Cardiac fibroblast (primary cell): Measurements from ENCODE around the gene NAV3.

Experiments
- DNase-seq, 2 donors: peaks; one replicate each; pipeline versions ENCODE4 v3.0.0 to v3.0.0-alpha.2; 2010; ENCODE audit warnings: low read depth in 2 of 2
- H3K4me3 ChIP-seq, 2 donors: replicated peaks in 1 of 2; 1 replicate in 1 of 2; 2 replicates in 1 of 2; pipeline ENCODE4 v1.5.1; 2011; ENCODE audit warnings: low read depth in 2 of 2, low read length in 2 of 2, mild to moderate bottlenecking in 2 of 2, moderate library complexity in 1 of 2
- CTCF ChIP-seq: IDR thresholded peaks from one replicate; pipeline ENCODE4 v1.5.1; 2011; ENCODE audit warnings: low read depth, mild to moderate bottlenecking, low read length, inconsistent platforms

Gene NAV3, protein sequence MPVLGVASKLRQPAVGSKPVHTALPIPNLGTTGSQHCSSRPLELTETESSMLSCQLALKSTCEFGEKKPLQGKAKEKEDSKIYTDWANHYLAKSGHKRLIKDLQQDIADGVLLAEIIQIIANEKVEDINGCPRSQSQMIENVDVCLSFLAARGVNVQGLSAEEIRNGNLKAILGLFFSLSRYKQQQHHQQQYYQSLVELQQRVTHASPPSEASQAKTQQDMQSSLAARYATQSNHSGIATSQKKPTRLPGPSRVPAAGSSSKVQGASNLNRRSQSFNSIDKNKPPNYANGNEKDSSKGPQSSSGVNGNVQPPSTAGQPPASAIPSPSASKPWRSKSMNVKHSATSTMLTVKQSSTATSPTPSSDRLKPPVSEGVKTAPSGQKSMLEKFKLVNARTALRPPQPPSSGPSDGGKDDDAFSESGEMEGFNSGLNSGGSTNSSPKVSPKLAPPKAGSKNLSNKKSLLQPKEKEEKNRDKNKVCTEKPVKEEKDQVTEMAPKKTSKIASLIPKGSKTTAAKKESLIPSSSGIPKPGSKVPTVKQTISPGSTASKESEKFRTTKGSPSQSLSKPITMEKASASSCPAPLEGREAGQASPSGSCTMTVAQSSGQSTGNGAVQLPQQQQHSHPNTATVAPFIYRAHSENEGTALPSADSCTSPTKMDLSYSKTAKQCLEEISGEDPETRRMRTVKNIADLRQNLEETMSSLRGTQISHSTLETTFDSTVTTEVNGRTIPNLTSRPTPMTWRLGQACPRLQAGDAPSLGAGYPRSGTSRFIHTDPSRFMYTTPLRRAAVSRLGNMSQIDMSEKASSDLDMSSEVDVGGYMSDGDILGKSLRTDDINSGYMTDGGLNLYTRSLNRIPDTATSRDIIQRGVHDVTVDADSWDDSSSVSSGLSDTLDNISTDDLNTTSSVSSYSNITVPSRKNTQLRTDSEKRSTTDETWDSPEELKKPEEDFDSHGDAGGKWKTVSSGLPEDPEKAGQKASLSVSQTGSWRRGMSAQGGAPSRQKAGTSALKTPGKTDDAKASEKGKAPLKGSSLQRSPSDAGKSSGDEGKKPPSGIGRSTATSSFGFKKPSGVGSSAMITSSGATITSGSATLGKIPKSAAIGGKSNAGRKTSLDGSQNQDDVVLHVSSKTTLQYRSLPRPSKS (N-terminal part only)

DNA sequence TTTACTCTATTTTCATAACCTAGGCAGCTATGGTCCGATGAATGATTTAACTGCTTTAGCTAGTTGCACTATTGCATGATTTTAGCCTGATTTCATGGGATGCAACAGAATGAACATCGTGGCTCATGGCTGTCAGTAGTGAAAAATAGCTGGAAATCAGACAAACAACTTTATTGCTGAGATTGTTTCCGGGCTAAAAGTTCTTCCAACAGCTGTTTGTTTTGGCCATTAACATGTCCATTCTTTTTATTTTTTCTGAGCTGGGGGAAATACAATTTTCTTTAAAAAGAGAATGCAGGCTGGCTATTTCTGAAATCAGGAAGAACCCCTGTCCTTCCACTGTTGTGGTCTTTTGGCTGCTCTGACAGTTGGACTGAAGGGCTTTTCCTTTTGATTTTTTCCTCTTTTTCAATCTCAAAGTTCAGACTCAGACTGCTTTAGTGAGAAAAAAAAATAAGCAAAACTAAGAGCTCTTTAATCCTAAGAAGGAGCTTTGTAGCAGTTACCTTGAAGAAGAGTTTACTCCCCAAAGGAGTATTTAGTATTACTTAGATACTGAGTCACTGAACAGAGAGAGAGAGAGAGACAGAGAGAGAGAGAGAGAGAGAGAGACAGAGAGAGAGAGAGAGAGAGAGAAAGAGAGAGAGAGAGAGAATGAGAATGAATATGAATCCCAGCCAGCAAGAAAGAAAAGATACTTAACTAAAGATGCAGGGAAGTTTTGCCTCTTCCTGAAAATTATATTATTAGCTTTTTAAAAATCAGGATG is at the start of gene NAV3:
Gene NAV3 (plus strand): TSS at position 312 of the 769 bp plus-strand sequence. CDS start 568 bp downstream, outside the sequence.
- DNase-seq, result peak; percentile 58 to 74
- no peak within 1 kb of the TSS for H3K4me3 ChIP-seq

DNA sequence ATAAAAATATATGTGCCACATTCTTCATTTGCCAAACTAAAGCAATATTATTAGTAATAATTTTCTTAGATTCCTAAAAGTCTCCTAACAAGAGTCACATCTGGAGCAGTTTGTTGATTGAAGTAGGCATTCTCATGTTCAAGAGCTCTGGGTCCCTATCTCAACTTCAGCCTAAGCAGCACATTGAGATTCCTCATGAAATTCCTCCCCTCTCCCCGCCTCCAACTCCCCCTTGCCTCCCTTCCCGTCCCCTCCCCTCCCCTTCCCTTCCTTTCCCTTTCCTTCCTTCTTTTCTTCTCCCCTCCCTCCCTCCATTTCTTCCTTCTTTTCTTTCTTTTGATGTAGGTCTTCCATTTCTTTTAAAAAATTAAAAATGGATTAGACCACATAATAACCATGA is 48.7 kb upstream of the NAV3 start:
- no peak for TF ChIP-seq CTCF
- no peak overlapping the region for H3K4me3 ChIP-seq
- DNase-seq, result no peak

More for the DNA sequence above, at the start of gene NAV3:
- no peak for TF ChIP-seq CTCF

- DNase-seq, result no peak
- no peak overlapping the region for H3K4me3 ChIP-seq
- no peak for TF ChIP-seq CTCF
Measured at GRCh38 chr12:77782766-77783165, 47.9 kb upstream of the NAV3 start.

DNA sequence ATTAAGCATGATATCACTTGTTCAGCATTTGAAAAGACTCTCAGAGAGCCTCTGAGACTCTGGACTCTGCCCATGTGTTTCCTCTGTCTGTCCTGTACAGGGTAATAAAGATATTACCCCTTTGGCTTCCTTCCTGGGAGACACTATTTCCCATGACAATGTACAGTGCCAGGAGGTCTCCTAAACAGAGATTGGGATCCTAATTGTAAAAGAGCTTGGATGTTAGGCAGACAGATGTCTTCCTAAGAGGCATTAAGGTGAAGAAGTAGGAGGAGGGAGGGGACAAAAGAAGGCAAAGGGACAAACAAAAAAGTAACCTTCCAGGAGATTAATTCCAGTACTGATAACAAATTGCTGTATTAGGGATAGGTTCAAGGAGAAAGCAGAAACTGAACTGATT is 45.5 kb upstream of the NAV3 start:
- H3K4me3 ChIP-seq, result no peak overlapping the region
- no peak for TF ChIP-seq CTCF
- DNase-seq, result no peak

GRCh38 chr12:77786675-77787074 is 44.0 kb upstream of the NAV3 start:
- no peak overlapping the region for H3K4me3 ChIP-seq
- no peak for DNase-seq
- no peak for TF ChIP-seq CTCF
